Stomach (tissue), 4 donors: ENCODE data around the gene RGS6.

ENCODE experiments used
- EP300 ChIP-seq: sonication (generic); formaldehyde crosslinking; IDR thresholded peaks from one replicate; pipeline ENCODE4 v1.6.1; 2017; ENCODE audit warnings: antibody characterized with exemption
- POLR2AphosphoS5 ChIP-seq, 3 donors: sonication (generic); formaldehyde crosslinking; IDR thresholded peaks; one replicate each; pipeline ENCODE4 v1.6.1; 2016; ENCODE audit warnings: antibody characterized with exemption in 3 of 3
- TF ChIP-seq, protein P1 (sequence below), 7 experiments: fragments of 450-650 bp in 4 of 7; fragments of 200-600 bp in 3 of 7; sonication (generic) in 3 of 7; IDR thresholded peaks; one replicate each; pipeline ENCODE4 v1.5.1; 2016 to 2019; ENCODE audit warnings: antibody characterized with exemption in 7 of 7, control low read depth in 2 of 7, mild to moderate bottlenecking in 1 of 7

DNA sequence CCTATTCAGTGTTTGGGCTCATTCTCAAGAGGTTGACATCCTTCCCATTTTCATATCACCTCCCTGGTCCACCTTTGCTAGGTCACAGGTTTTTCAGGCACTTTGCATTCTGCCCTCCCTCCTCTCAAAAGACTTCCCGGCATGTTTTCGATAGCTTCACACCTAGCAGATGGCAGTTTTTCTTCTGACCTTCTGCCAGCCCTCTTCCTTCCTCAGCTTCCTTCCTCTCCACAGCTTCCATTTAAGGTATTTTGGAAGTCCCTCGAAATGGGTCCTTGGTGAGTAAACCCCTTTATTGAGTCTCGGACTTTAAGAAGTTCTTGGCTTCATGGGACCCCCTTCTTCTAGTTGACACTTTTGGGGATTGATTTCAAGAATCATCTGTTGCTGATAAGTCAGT is 358.0 kb downstream of the RGS6 start:
- TF ChIP-seq, protein P1, sequence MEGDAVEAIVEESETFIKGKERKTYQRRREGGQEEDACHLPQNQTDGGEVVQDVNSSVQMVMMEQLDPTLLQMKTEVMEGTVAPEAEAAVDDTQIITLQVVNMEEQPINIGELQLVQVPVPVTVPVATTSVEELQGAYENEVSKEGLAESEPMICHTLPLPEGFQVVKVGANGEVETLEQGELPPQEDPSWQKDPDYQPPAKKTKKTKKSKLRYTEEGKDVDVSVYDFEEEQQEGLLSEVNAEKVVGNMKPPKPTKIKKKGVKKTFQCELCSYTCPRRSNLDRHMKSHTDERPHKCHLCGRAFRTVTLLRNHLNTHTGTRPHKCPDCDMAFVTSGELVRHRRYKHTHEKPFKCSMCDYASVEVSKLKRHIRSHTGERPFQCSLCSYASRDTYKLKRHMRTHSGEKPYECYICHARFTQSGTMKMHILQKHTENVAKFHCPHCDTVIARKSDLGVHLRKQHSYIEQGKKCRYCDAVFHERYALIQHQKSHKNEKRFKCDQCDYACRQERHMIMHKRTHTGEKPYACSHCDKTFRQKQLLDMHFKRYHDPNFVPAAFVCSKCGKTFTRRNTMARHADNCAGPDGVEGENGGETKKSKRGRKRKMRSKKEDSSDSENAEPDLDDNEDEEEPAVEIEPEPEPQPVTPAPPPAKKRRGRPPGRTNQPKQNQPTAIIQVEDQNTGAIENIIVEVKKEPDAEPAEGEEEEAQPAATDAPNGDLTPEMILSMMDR (IDR thresholded peaks at IDR 0.05), result no peak
- TF ChIP-seq POLR2AphosphoS5 (IDR thresholded peaks at IDR 0.05) (no peak), EP300 (no peak)
